HepG2 (cell line): ENCODE results near the gene EGR1. TPM values are rescaled to one million over a fixed set of nuclear protein-coding genes. Genes with fewer than 3 reads are reported as not detected.

Experiments
- DRAP1 ChIP-seq: IDR thresholded peaks from 2 replicates; pipeline ENCODE4 v1.6.1; 2016; ENCODE audit warnings: missing genetic modification reagents, missing compliant biosample characterization
- FOXJ3 ChIP-seq: sonication (generic); formaldehyde crosslinking; IDR thresholded peaks from 2 replicates; pipeline ENCODE4 v1.4.0; 2020; ENCODE audit warnings: missing genetic modification reagents, mild to moderate bottlenecking, borderline replicate concordance
- HDAC2 ChIP-seq: sonication (generic); formaldehyde crosslinking; IDR thresholded peaks from 2 replicates; pipeline ENCODE4 v1.4.0; 2020; ENCODE audit warnings: missing genetic modification reagents
- KIAA2018 ChIP-seq: sonication (generic); formaldehyde crosslinking; IDR thresholded peaks from 2 replicates; pipeline ENCODE4 v1.5.0; 2020; ENCODE audit warnings: mild to moderate bottlenecking, missing genetic modification reagents, borderline replicate concordance
- MTERF4 ChIP-seq: sonication (generic); formaldehyde crosslinking; IDR thresholded peaks from 2 replicates; pipeline ENCODE4 v1.8.0; 2023; ENCODE audit warnings: mild to moderate bottlenecking, missing genetic modification reagents
- MXI1 ChIP-seq: IDR thresholded peaks from 3 replicates; pipeline ENCODE4 v1.6.1; 2012; ENCODE audit warnings: low read depth, low read length, inconsistent platforms, borderline replicate concordance
- NFIC ChIP-seq: IDR thresholded peaks from 2 replicates; pipeline ENCODE4 v1.6.1; 2012; ENCODE audit warnings: mild to moderate bottlenecking, low read length, inconsistent platforms
- PRDM10 ChIP-seq: sonication (generic); formaldehyde crosslinking; IDR thresholded peaks from 2 replicates; pipeline ENCODE4 v1.4.0; 2020; ENCODE audit warnings: low read depth, missing genetic modification reagents
- ZNF230 ChIP-seq: sonication (generic); formaldehyde crosslinking; IDR thresholded peaks from 2 replicates; pipeline ENCODE4 v1.4.0; 2020; ENCODE audit warnings: mild to moderate bottlenecking, missing genetic modification reagents
- ZNF253 ChIP-seq: sonication (generic); formaldehyde crosslinking; IDR thresholded peaks from 2 replicates; pipeline ENCODE4 v1.8.0; 2022; ENCODE audit warnings: mild to moderate bottlenecking, missing genetic modification reagents, borderline replicate concordance
- ZNF33B ChIP-seq: sonication (generic); formaldehyde crosslinking; IDR thresholded peaks from 2 replicates; pipeline ENCODE4 v1.5.1; 2020; ENCODE audit warnings: mild to moderate bottlenecking, missing genetic modification reagents
- ZNF580 ChIP-seq: IDR thresholded peaks from 2 replicates; pipeline ENCODE4 v1.6.1; 2016; ENCODE audit warnings: low read depth, borderline replicate concordance
- polyA plus RNA-seq, 8 experiments: library from polyadenylated mRNA; depleted of rRNA in 3 of 8; stranded (reverse) in 7 of 8; unstranded in 1 of 8; fragments of >200 nt; fragmentation: Illumina TruSeq in 4 of 8; extraction: Trizol in 4 of 8; gene quantifications; 2 replicates each; pipeline versions ENCODE4 v1.2.1 to v1.2.3, GENCODE V29; 2011 to 2016; ENCODE audit warnings: low read depth in 4 of 8, missing spikeins in 1 of 8, mixed read lengths in 1 of 8; ENCODE audit not compliant: insufficient read depth in 1 of 8
- total RNA-seq, 5 experiments: library from RNA; depleted of rRNA; stranded (reverse); fragments of >200 nt; fragmentation: Illumina TruSeq; extraction: Trizol; gene quantifications; 2 replicates each; pipeline ENCODE4 v1.2.3, GENCODE V29; 2016; ENCODE audit warnings: low read depth in 1 of 5

The EGR1 gene
- total and polyA plus RNA-seq, 2 of the 13 experiments (the other 11 are each of a cell fraction or from before 2014, with no cell fraction given): 4.1 to 4.5 TPM

- no peak for TF ChIP-seq DRAP1 (CRISPR knock-in tag)
- TF ChIP-seq MTERF4 (CRISPR knock-in tag): no peak
- TF ChIP-seq MXI1: peak; percentile 13; the same call in 1 of the 3 replicates
- no peak for TF ChIP-seq PRDM10 (CRISPR knock-in tag)
- no peak for TF ChIP-seq ZNF580
- no peak for TF ChIP-seq ZNF253 (CRISPR knock-in tag)
- TF ChIP-seq ZNF230 (CRISPR knock-in tag): no peak
- no peak for TF ChIP-seq HDAC2
- no peak for TF ChIP-seq KIAA2018 (CRISPR knock-in tag)
- TF ChIP-seq NFIC: no peak
- TF ChIP-seq ZNF33B (CRISPR knock-in tag): no peak
- no peak for TF ChIP-seq FOXJ3 (CRISPR knock-in tag)
Measured at GRCh38 chr5:138438724-138439476, 26.4 kb upstream of the EGR1 start, which contains the start of gene REEP2 (continued).
